ENCODE data around the gene RNASEH2B.

Gene RNASEH2B

DNA sequence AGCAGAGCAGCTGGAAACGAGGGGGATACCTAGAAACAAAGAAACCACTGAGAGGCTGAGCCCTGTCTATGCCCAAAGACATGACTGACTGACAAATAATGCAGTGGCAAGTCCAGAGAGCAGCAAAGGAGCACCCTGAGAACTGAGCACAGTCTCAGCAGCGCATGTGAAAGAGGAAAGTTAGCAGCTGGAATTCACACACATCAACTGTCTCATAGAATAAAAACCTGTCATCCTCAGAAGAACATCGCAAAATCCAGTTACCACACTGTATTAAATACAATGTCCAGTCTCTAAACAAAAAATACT, 42.0 kb upstream of the RNASEH2B start:
- no peaks in the 10 kb centered on the region for H3F3A ChIP-seq (ENCODE audit: low read depth)
- no peak overlapping the region for H3K4me3 ChIP-seq (ENCODE audit: low read length, poor library complexity, severe bottlenecking)
- no peak overlapping the region for H3K4me2 ChIP-seq (ENCODE audit: low read depth, low read length, poor library complexity, severe bottlenecking)
- no peaks in the 10 kb centered on the region for H4K20me1 ChIP-seq (ENCODE audit: insufficient read depth, low read length, poor library complexity, severe bottlenecking)
- no peaks in the 10 kb centered on the region for H3K79me2 ChIP-seq (ENCODE audit: insufficient read depth, low read length)
- no peaks in the 10 kb centered on the region for H3K36me3 ChIP-seq (ENCODE audit: insufficient read depth, low read length)
- no peaks in the 10 kb centered on the region for H3K27me3 ChIP-seq (ENCODE audit: insufficient read depth, low read length, poor library complexity, severe bottlenecking)
- peaks cover 10% of the 10 kb centered on the region for H3K4me1 ChIP-seq (ENCODE audit: insufficient read depth, low read length, poor library complexity, severe bottlenecking)
- no peaks in the 10 kb centered on the region for H3K9me2 ChIP-seq (replicated peaks; ENCODE audit: low read depth, low read length)
- no peak for TF ChIP-seq EZH2phosphoT487 (IDR thresholded peaks at IDR 0.05; ENCODE audit: borderline replicate concordance)
- TF ChIP-seq, protein P1, sequence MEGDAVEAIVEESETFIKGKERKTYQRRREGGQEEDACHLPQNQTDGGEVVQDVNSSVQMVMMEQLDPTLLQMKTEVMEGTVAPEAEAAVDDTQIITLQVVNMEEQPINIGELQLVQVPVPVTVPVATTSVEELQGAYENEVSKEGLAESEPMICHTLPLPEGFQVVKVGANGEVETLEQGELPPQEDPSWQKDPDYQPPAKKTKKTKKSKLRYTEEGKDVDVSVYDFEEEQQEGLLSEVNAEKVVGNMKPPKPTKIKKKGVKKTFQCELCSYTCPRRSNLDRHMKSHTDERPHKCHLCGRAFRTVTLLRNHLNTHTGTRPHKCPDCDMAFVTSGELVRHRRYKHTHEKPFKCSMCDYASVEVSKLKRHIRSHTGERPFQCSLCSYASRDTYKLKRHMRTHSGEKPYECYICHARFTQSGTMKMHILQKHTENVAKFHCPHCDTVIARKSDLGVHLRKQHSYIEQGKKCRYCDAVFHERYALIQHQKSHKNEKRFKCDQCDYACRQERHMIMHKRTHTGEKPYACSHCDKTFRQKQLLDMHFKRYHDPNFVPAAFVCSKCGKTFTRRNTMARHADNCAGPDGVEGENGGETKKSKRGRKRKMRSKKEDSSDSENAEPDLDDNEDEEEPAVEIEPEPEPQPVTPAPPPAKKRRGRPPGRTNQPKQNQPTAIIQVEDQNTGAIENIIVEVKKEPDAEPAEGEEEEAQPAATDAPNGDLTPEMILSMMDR (conservative IDR thresholded peaks at IDR 0.05; ENCODE audit: low read length): no peak
- H3K9ac ChIP-seq (ENCODE audit: low read depth, low read length, poor library complexity, severe bottlenecking): no peak overlapping the region
- 0 out of 2 replicates have a peak, but pooled peaks cover 2% of the 10 kb centered on the region for H3K9me3 ChIP-seq (ENCODE audit: insufficient read depth, low read depth, low read length)
- no peak overlapping the region for H2AFZ ChIP-seq (ENCODE audit: low read length)

- Histone ChIP-seq H3K9me3 (ENCODE audit: insufficient read depth, low read depth, low read length) (no peaks in the 10 kb centered on the region), H3K4me2 (ENCODE audit: low read depth, low read length, poor library complexity, severe bottlenecking) (no peak overlapping the region), H3K9ac (ENCODE audit: low read depth, low read length, poor library complexity, severe bottlenecking) (no peak overlapping the region), H3K36me3 (ENCODE audit: insufficient read depth, low read length) (no peaks in the 10 kb centered on the region), H2AFZ (ENCODE audit: low read length) (no peak overlapping the region), H3K4me3 (ENCODE audit: low read length, poor library complexity, severe bottlenecking) (no peak overlapping the region), H4K20me1 (ENCODE audit: insufficient read depth, low read length, poor library complexity, severe bottlenecking) (no peaks in the 10 kb centered on the region), H3K9me2 (replicated peaks; ENCODE audit: low read depth, low read length) (no peaks in the 10 kb centered on the region), H3K27me3 (ENCODE audit: insufficient read depth, low read length, poor library complexity, severe bottlenecking) (no peaks in the 10 kb centered on the region), H3F3A (ENCODE audit: low read depth) (no peaks in the 10 kb centered on the region), H3K79me2 (ENCODE audit: insufficient read depth, low read length) (no peaks in the 10 kb centered on the region), H3K4me1 (ENCODE audit: insufficient read depth, low read length, poor library complexity, severe bottlenecking) (peaks cover 14% of the 10 kb centered on the region)
- TF ChIP-seq EZH2phosphoT487 (IDR thresholded peaks at IDR 0.05; ENCODE audit: borderline replicate concordance): no peak
- TF ChIP-seq, protein P1 (conservative IDR thresholded peaks at IDR 0.05; ENCODE audit: low read length): no peak
Measured at GRCh38 chr13:50871405-50871804, 38.2 kb upstream of the RNASEH2B start.

- H3K4me2 ChIP-seq (ENCODE audit: low read depth, low read length, poor library complexity, severe bottlenecking): no peak overlapping the region
- H3K9ac ChIP-seq (ENCODE audit: low read depth, low read length, poor library complexity, severe bottlenecking): no peak overlapping the region
- TF ChIP-seq, protein P1 (conservative IDR thresholded peaks at IDR 0.05; ENCODE audit: low read length): no peak
- TF ChIP-seq EZH2phosphoT487 (IDR thresholded peaks at IDR 0.05; ENCODE audit: borderline replicate concordance): no peak
- peaks cover 6% of the 10 kb centered on the region for H3K4me1 ChIP-seq (ENCODE audit: insufficient read depth, low read length, poor library complexity, severe bottlenecking)
- no peaks in the 10 kb centered on the region for H3K27me3 ChIP-seq (ENCODE audit: insufficient read depth, low read length, poor library complexity, severe bottlenecking)
- H2AFZ ChIP-seq (ENCODE audit: low read length): no peak overlapping the region
- no peaks in the 10 kb centered on the region for H3K79me2 ChIP-seq (ENCODE audit: insufficient read depth, low read length)
- H3K36me3 ChIP-seq (ENCODE audit: insufficient read depth, low read length): no peaks in the 10 kb centered on the region
- H3K4me3 ChIP-seq (ENCODE audit: low read length, poor library complexity, severe bottlenecking): no peak overlapping the region
- H3K9me2 ChIP-seq (replicated peaks; ENCODE audit: low read depth, low read length): no peaks in the 10 kb centered on the region
- no peaks in the 10 kb centered on the region for H3K9me3 ChIP-seq (ENCODE audit: insufficient read depth, low read depth, low read length)
- no peaks in the 10 kb centered on the region for H4K20me1 ChIP-seq (ENCODE audit: insufficient read depth, low read length, poor library complexity, severe bottlenecking)
- no peaks in the 10 kb centered on the region for H3F3A ChIP-seq (ENCODE audit: low read depth)
Measured at GRCh38 chr13:50873467-50873866, 36.1 kb upstream of the RNASEH2B start.
